HEK293 (cell line): ENCODE measurements around the gene ATP10A.
"Not testable (repeated sequence)": the region's sequence is repeated elsewhere in the genome, so short reads cannot be mapped to it uniquely, and the experiment has no call there.

ENCODE experiments used
- CTCF ChIA-PET: fragments of 350-600 bp; formaldehyde crosslinking; extraction: SDS; loops from one replicate; lab custom pipeline; 2021; ENCODE audit warnings: antibody characterized with exemption; lab: Yijun Ruan, JAX
- POLR2A ChIA-PET: fragments of 300-600 bp; formaldehyde crosslinking; extraction: SDS; loops from one replicate; lab custom pipeline; 2020; ENCODE audit warnings: antibody characterized with exemption, inconsistent platforms; lab: Yijun Ruan, JAX
- H3K27ac ChIP-seq: fragments of 200-500 bp; sonication (Bioruptor generic); 2 replicates; pipeline ENCODE4 v1.5.1; 2014; ENCODE audit warnings: low read depth, low read length, control low read depth, inconsistent platforms; ENCODE audit errors: extremely low read depth
- H3K36me3 ChIP-seq, 2 experiments: fragments of 200-500 bp in 1 of 2; sonication (Bioruptor generic) in 1 of 2; 1 replicate in 1 of 2; 2 replicates in 1 of 2; pipeline ENCODE4 v1.5.1; 2014 to 2017; ENCODE audit warnings: inconsistent platforms in 2 of 2, low read length in 2 of 2; ENCODE audit not compliant: control insufficient read depth in 2 of 2, insufficient read depth in 1 of 2
- H3K4me1 ChIP-seq: fragments of 200-500 bp; sonication (Bioruptor generic); 2 replicates; pipeline ENCODE4 v1.5.1; 2014; ENCODE audit warnings: mild to moderate bottlenecking, low read length, inconsistent platforms; ENCODE audit not compliant: control insufficient read depth, insufficient read depth
- H3K4me3 ChIP-seq: 2 replicates; pipeline ENCODE4 v1.5.1; 2011; ENCODE audit warnings: low read depth, mild to moderate bottlenecking, control low read depth, low read length, moderate library complexity
- H3K9me3 ChIP-seq: fragments of 200-500 bp; sonication (Bioruptor generic); 2 replicates; pipeline ENCODE4 v1.5.1; 2014; ENCODE audit warnings: low read depth, low read length, inconsistent platforms; ENCODE audit not compliant: control insufficient read depth, insufficient read depth
- MZF1 ChIP-seq: fragments of 450-650 bp; formaldehyde crosslinking; IDR thresholded peaks from 2 replicates; pipeline ENCODE4 v1.5.1; 2017; ENCODE audit warnings: missing biosample characterization, missing genetic modification characterization, borderline replicate concordance
- OVOL3 ChIP-seq: fragments of 450-650 bp; formaldehyde crosslinking; IDR thresholded peaks from 2 replicates; pipeline ENCODE4 v1.5.1; 2016; ENCODE audit warnings: missing biosample characterization, missing genetic modification characterization
- SALL2 ChIP-seq: fragments of 450-650 bp; formaldehyde crosslinking; IDR thresholded peaks from 2 replicates; pipeline ENCODE4 v1.5.0; 2017; ENCODE audit warnings: missing biosample characterization, mild to moderate bottlenecking, missing genetic modification characterization, borderline replicate concordance
- ZBTB21 ChIP-seq: fragments of 450-650 bp; formaldehyde crosslinking; IDR thresholded peaks from 2 replicates; pipeline ENCODE4 v1.5.1; 2017; ENCODE audit warnings: missing biosample characterization, missing genetic modification characterization
- ZFP41 ChIP-seq: fragments of 450-650 bp; formaldehyde crosslinking; IDR thresholded peaks from 2 replicates; pipeline ENCODE4 v1.5.1; 2016; ENCODE audit warnings: missing biosample characterization, missing genetic modification characterization, borderline replicate concordance
- ZNF121 ChIP-seq: fragments of 450-650 bp; formaldehyde crosslinking; IDR thresholded peaks from 2 replicates; pipeline ENCODE4 v1.5.1; 2016; ENCODE audit warnings: missing biosample characterization, missing genetic modification characterization
- ZNF132 ChIP-seq: fragments of 450-650 bp; formaldehyde crosslinking; IDR thresholded peaks from 2 replicates; pipeline ENCODE4 v1.5.1; 2017; ENCODE audit warnings: missing biosample characterization, missing genetic modification characterization, borderline replicate concordance
- ZNF148 ChIP-seq: fragments of 450-650 bp; formaldehyde crosslinking; IDR thresholded peaks from 2 replicates; pipeline ENCODE4 v1.5.0; 2017; ENCODE audit warnings: missing biosample characterization, missing genetic modification characterization, borderline replicate concordance
- ZNF174 ChIP-seq: fragments of 450-650 bp; formaldehyde crosslinking; IDR thresholded peaks from 2 replicates; pipeline ENCODE4 v1.5.0; 2017; ENCODE audit warnings: missing biosample characterization, mild to moderate bottlenecking, missing genetic modification characterization
- ZNF2 ChIP-seq: fragments of 450-650 bp; formaldehyde crosslinking; IDR thresholded peaks from 2 replicates; pipeline ENCODE4 v1.5.1; 2016; ENCODE audit warnings: missing biosample characterization, missing genetic modification characterization
- ZNF202 ChIP-seq: fragments of 450-650 bp; formaldehyde crosslinking; IDR thresholded peaks from 2 replicates; pipeline ENCODE4 v1.5.1; 2016; ENCODE audit warnings: missing biosample characterization, missing genetic modification characterization, borderline replicate concordance
- ZNF221 ChIP-seq: fragments of 450-650 bp; formaldehyde crosslinking; IDR thresholded peaks from 2 replicates; pipeline ENCODE4 v1.5.1; 2017; ENCODE audit warnings: missing biosample characterization, missing genetic modification characterization, borderline replicate concordance
- ZNF223 ChIP-seq: fragments of 450-650 bp; formaldehyde crosslinking; IDR thresholded peaks from 2 replicates; pipeline ENCODE4 v1.5.1; 2016; ENCODE audit warnings: missing biosample characterization, missing genetic modification characterization
- ZNF24 ChIP-seq: fragments of 450-650 bp; formaldehyde crosslinking; IDR thresholded peaks from 2 replicates; pipeline ENCODE4 v1.5.1; 2016; ENCODE audit warnings: missing biosample characterization, missing genetic modification characterization
- ZNF324 ChIP-seq: fragments of 450-650 bp; formaldehyde crosslinking; IDR thresholded peaks from 2 replicates; pipeline ENCODE4 v1.5.1; 2016; ENCODE audit warnings: missing biosample characterization, missing genetic modification characterization
- ZNF391 ChIP-seq: fragments of 450-650 bp; formaldehyde crosslinking; IDR thresholded peaks from 2 replicates; pipeline ENCODE4 v1.5.1; 2016; ENCODE audit warnings: low read depth, missing biosample characterization, missing genetic modification characterization, borderline replicate concordance
- ZNF423 ChIP-seq: fragments of 450-650 bp; formaldehyde crosslinking; IDR thresholded peaks from 2 replicates; pipeline ENCODE4 v1.5.1; 2016; ENCODE audit warnings: missing biosample characterization, missing genetic modification characterization
- ZNF426 ChIP-seq: fragments of 450-650 bp; formaldehyde crosslinking; IDR thresholded peaks from 2 replicates; pipeline ENCODE4 v1.5.1; 2017; ENCODE audit warnings: missing biosample characterization, missing genetic modification characterization, mild to moderate bottlenecking, inconsistent platforms, moderate library complexity
- ZNF488 ChIP-seq: fragments of 450-650 bp; formaldehyde crosslinking; IDR thresholded peaks from 2 replicates; pipeline ENCODE4 v1.5.1; 2016; ENCODE audit warnings: missing biosample characterization, missing genetic modification characterization
- ZNF558 ChIP-seq: fragments of 450-650 bp; formaldehyde crosslinking; IDR thresholded peaks from 2 replicates; pipeline ENCODE4 v1.5.1; 2016; ENCODE audit warnings: missing biosample characterization, missing genetic modification characterization
- ZNF701 ChIP-seq: fragments of 450-650 bp; formaldehyde crosslinking; IDR thresholded peaks from 2 replicates; pipeline ENCODE4 v1.5.1; 2016; ENCODE audit warnings: missing biosample characterization, missing genetic modification characterization
- ZXDB ChIP-seq: fragments of 450-650 bp; formaldehyde crosslinking; IDR thresholded peaks from 2 replicates; pipeline ENCODE4 v1.5.1; 2016; ENCODE audit warnings: missing biosample characterization, missing genetic modification characterization

ATP10A gene

GRCh38 chr15:25771736-25772135, 91.4 kb downstream of the ATP10A start:
- H3K4me3 ChIP-seq, POLR2A ChIA-PET, H3K9me3 ChIP-seq, H3K36me3 ChIP-seq, H3K4me1 ChIP-seq, H3K27ac ChIP-seq: not testable (repeated sequence)
- CTCF ChIA-PET = interaction anchor here (0.6 kb wide), 1 partner anchor 11 kb away, joined by 3 read pairs; no protein-coding TSS in a partner anchor

- Histone ChIP-seq H3K27ac (no peak overlapping the region), H3K4me1 (peaks cover 2% of the 10 kb centered on the region; the same call in 1 of the 2 replicates), H3K4me3 (no peak overlapping the region), H3K36me3 (no peaks in the 10 kb centered on the region), H3K9me3 (no peaks in the 10 kb centered on the region)
- ChIA-PET POLR2A (no interaction called here), CTCF (interaction anchor here (0.9 kb wide), 1 partner anchor 12 kb away, joined by 3 read pairs; no protein-coding TSS in a partner anchor)
- no peak for TF ChIP-seq MZF1 (tag by site-specific recombination)
- no peak for TF ChIP-seq ZNF148
- no peak for TF ChIP-seq ZNF121 (tag by site-specific recombination)
Observed at GRCh38 chr15:25771338-25771706, 91.8 kb downstream of the ATP10A start.

- H3K4me1 ChIP-seq = peaks cover under 1% of the 10 kb centered on the region; the same call in 1 of the 2 replicates
- H3K36me3 ChIP-seq = no peaks in the 10 kb centered on the region
- ChIA-PET POLR2A (no interaction called here), CTCF (interaction anchor here (0.9 kb wide), 1 partner anchor 13 kb away, joined by 3 read pairs; no protein-coding TSS in a partner anchor)
- TF ChIP-seq ZNF558 (no peak), ZNF488 (tag by site-specific recombination) (no peak), ZNF2 (no peak), ZBTB21 (tag by site-specific recombination) (no peak), SALL2 (tag by site-specific recombination) (no peak), ZFP41 (tag by site-specific recombination) (no peak)
- no peak overlapping the region for H3K27ac ChIP-seq
- no peak overlapping the region for H3K4me3 ChIP-seq
- H3K9me3 ChIP-seq = no peaks in the 10 kb centered on the region
Observed at GRCh38 chr15:25770618-25771337, 92.3 kb downstream of the ATP10A start.

- Histone ChIP-seq H3K27ac (no peak overlapping the region), H3K9me3 (no peaks in the 10 kb centered on the region), H3K4me3 (no peak overlapping the region), H3K4me1 (no peaks in the 10 kb centered on the region), H3K36me3 (no peaks in the 10 kb centered on the region)
- POLR2A ChIA-PET = no interaction called here
- CTCF ChIA-PET = interaction anchor here (0.9 kb wide), 1 partner anchor 14 kb away, joined by 3 read pairs; no protein-coding TSS in a partner anchor
- TF ChIP-seq ZXDB (tag by site-specific recombination) (no peak), ZNF426 (tag by site-specific recombination) (no peak), ZNF24 (no peak), ZNF391 (no peak), OVOL3 (tag by site-specific recombination) (no peak), ZNF423 (tag by site-specific recombination) (no peak), ZNF132 (tag by site-specific recombination) (no peak), ZNF221 (tag by site-specific recombination) (no peak), ZNF223 (no peak), ZNF202 (no peak), ZNF174 (no peak), ZNF701 (tag by site-specific recombination) (no peak), ZNF324 (tag by site-specific recombination) (no peak)
Observed at GRCh38 chr15:25770031-25770430, 93.1 kb downstream of the ATP10A start.
